Mesendoderm (in vitro differentiated cells): ENCODE results near the gene MCL1.
A peak's percentile ranks its signal among the peaks of the same experiment; 100 is the strongest.

Experiments used
- DNase-seq: peaks from one replicate; pipeline ENCODE4 v3.0.0; 2013
- H2AK5ac ChIP-seq: 2 replicates; pipeline ENCODE4 v1.6.1; 2013; ENCODE audit warnings: low read length, inconsistent platforms
- H2BK120ac ChIP-seq: 2 replicates; pipeline ENCODE4 v1.6.1; 2013; ENCODE audit warnings: low read depth, mild to moderate bottlenecking, low read length, moderate library complexity, mixed read lengths
- H2BK15ac ChIP-seq: replicated peaks from 2 replicates; pipeline ENCODE4 v1.6.1; 2013; ENCODE audit warnings: low read depth, mild to moderate bottlenecking, moderate library complexity
- H2BK5ac ChIP-seq: 2 replicates; pipeline ENCODE4 v1.6.1; 2013; ENCODE audit warnings: low read length, inconsistent platforms
- H3K18ac ChIP-seq: 2 replicates; pipeline ENCODE4 v1.6.1; 2013; ENCODE audit warnings: mild to moderate bottlenecking, low read length, mixed read lengths
- H3K23ac ChIP-seq: one replicate; pipeline ENCODE4 v1.6.1; 2013; ENCODE audit warnings: low read length
- H3K27ac ChIP-seq: 2 replicates; pipeline ENCODE4 v1.5.1; 2013; ENCODE audit warnings: low read depth, mild to moderate bottlenecking, inconsistent platforms, low read length, moderate library complexity
- H3K27me3 ChIP-seq: 2 replicates; pipeline ENCODE4 v1.6.1; 2013; ENCODE audit warnings: low read length, control low read depth, mild to moderate bottlenecking, inconsistent platforms; ENCODE audit not compliant: insufficient read depth, poor library complexity
- H3K36me3 ChIP-seq: 2 replicates; pipeline ENCODE4 v1.6.1; 2013; ENCODE audit warnings: low read length, inconsistent platforms; ENCODE audit not compliant: control insufficient read depth, insufficient read depth
- H3K4ac ChIP-seq: one replicate; pipeline ENCODE4 v1.6.1; 2013; ENCODE audit warnings: low read depth, mild to moderate bottlenecking, low read length, moderate library complexity
- H3K4me1 ChIP-seq: 2 replicates; pipeline ENCODE4 v1.6.1; 2013; ENCODE audit warnings: low read depth, low read length, inconsistent platforms; ENCODE audit not compliant: control insufficient read depth
- H3K4me2 ChIP-seq: 2 replicates; pipeline ENCODE4 v1.6.1; 2013; ENCODE audit warnings: low read length
- H3K4me3 ChIP-seq: 2 replicates; pipeline ENCODE4 v1.5.1; 2013; ENCODE audit warnings: mild to moderate bottlenecking, low read length
- H3K56ac ChIP-seq: one replicate; pipeline ENCODE4 v1.6.1; 2013; ENCODE audit warnings: low read length
- H3K79me1 ChIP-seq: 2 replicates; pipeline ENCODE4 v1.6.1; 2013; ENCODE audit warnings: low read length, inconsistent platforms
- H3K79me2 ChIP-seq: 2 replicates; pipeline ENCODE4 v1.6.1; 2013; ENCODE audit warnings: mild to moderate bottlenecking, low read length; ENCODE audit not compliant: control insufficient read depth, insufficient read depth
- H3K9ac ChIP-seq: 2 replicates; pipeline ENCODE4 v1.6.1; 2013; ENCODE audit warnings: low read length, inconsistent platforms
- H4K5ac ChIP-seq: one replicate; pipeline ENCODE4 v1.6.1; 2013; ENCODE audit warnings: low read length
- H4K8ac ChIP-seq: one replicate; pipeline ENCODE4 v1.6.1; 2013; ENCODE audit warnings: low read depth, mild to moderate bottlenecking, control low read depth, low read length, moderate library complexity
- WGBS: extraction: QIAGEN DNeasy Blood & Tissue Kit; methylation state at CpG from one replicate; pipeline ENCODE4 v1.1.7; 2013; ENCODE audit warnings: low lambda C conversion rate, missing lambda C conversion rate; ENCODE audit not compliant: insufficient coverage; ENCODE audit errors: extremely low coverage; 5-methylcytosine and 5-hydroxymethylcytosine counted together

The MCL1 gene

DNA sequence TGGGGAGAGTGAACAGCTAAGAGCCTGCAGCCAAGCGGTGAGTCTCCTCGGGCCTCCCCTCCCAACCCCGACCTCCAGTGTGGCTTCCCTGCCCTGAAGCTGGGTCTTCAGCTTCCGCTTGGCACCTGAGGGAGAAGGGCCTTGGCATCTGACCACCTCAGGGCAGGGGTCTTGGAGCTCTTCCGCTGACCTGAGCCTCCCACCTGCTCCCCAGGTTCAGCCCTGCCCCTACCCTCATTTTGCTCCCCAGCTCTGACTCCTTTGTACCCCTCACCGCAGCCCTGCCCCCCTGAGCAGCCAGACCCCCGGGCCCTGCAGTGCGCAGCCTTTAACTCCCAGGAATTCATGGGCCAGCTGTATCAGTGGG, 25.3 kb downstream of the MCL1 start:
- Histone ChIP-seq H4K8ac (no peak overlapping the region), H3K36me3 (no peaks in the 10 kb centered on the region), H3K56ac (no peak overlapping the region), H2BK120ac (no peak overlapping the region), H3K27ac (no peak overlapping the region), H3K23ac (no peak overlapping the region), H3K18ac (no peak overlapping the region), H3K4me2 (no peak overlapping the region), H3K4me1 (no peaks in the 10 kb centered on the region), H3K79me2 (no peaks in the 10 kb centered on the region), H3K27me3 (no peaks in the 10 kb centered on the region), H3K4me3 (no peak overlapping the region), H3K4ac (no peak overlapping the region), H2BK5ac (no peak overlapping the region), H2AK5ac (no peak overlapping the region), H2BK15ac (no peak overlapping the region), H4K5ac (no peak overlapping the region), H3K79me1 (no peaks in the 10 kb centered on the region), H3K9ac (no peak overlapping the region)
- DNase-seq: no peak
- no CpG with 5 or more reads among the region's 8 CpGs for WGBS

DNA sequence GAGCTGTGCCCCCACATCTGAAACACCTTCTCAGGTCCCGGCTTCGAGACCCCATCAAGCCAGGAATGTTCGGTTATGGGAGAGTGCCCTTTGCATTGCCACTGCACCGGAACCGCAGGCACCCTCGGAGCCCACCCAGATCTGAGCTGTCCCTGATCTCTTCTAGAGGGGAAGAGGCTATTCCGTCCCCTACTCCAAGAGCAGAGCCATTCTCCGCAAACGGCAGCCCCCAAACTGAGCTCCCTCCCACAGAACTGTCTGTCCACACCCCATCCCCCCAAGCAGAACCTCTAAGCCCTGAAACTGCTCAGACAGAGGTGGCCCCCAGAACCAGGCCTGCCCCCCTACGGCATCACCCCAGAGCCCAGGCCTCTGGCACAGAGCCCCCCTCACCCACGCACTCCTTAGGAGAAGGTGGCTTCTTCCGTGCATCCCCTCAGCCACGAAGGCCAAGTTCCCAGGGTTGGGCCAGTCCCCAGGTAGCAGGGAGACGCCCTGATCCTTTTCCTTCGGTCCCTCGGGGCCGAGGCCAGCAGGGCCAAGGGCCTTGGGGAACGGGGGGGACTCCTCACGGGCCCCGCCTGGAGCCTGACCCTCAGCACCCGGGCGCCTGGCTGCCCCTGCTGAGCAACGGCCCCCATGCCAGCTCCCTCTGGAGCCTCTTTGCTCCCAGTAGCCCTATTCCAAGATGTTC, 25.9 kb downstream of the MCL1 start:
- no peak overlapping the region for H3K4ac ChIP-seq
- peak overlapping the region; percentile 15 for H3K56ac ChIP-seq
- no peaks in the 10 kb centered on the region for H3K4me1 ChIP-seq
- DNase-seq: no peak
- no peak overlapping the region for H2BK15ac ChIP-seq
- H4K5ac ChIP-seq: no peak overlapping the region
- no peaks in the 10 kb centered on the region for H3K79me2 ChIP-seq
- H3K27ac ChIP-seq: no peak overlapping the region
- no peak overlapping the region for H4K8ac ChIP-seq
- H3K27me3 ChIP-seq: no peaks in the 10 kb centered on the region
- no peaks in the 10 kb centered on the region for H3K36me3 ChIP-seq
- no CpG with 5 or more reads among the region's 23 CpGs for WGBS
- no peak overlapping the region for H3K18ac ChIP-seq
- no peak overlapping the region for H3K9ac ChIP-seq
- H3K79me1 ChIP-seq: no peaks in the 10 kb centered on the region
- H2BK5ac ChIP-seq: no peak overlapping the region
- H3K23ac ChIP-seq: no peak overlapping the region
- no peak overlapping the region for H3K4me3 ChIP-seq
- no peak overlapping the region for H2BK120ac ChIP-seq
- no peak overlapping the region for H3K4me2 ChIP-seq
- H2AK5ac ChIP-seq: no peak overlapping the region

DNA sequence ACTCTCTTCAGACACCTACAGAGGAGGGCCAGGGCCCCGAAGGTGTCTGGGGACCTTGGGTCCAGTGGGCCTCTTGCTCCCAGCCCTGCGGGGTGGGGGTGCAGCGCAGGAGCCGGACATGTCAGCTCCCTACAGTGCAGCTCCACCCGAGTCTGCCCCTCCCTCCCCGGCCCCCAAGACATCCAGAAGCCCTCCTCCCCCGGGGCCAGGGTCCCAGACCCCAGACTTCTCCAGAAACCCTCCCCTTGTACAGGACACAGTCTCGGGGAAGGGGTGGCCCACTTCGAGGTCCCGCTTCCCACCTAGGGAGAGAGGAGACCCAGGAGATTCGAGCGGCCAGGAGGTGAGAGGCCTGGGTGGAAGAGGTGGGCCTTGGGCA, 26.5 kb downstream of the MCL1 start:
- Histone ChIP-seq H3K36me3 (no peaks in the 10 kb centered on the region), H3K18ac (no peak overlapping the region), H3K4me3 (no peak overlapping the region), H3K23ac (no peak overlapping the region), H3K9ac (no peak overlapping the region), H3K27me3 (no peaks in the 10 kb centered on the region), H4K5ac (no peak overlapping the region), H3K4me2 (no peak overlapping the region), H3K27ac (no peak overlapping the region), H2AK5ac (no peak overlapping the region), H2BK120ac (no peak overlapping the region), H3K79me1 (no peaks in the 10 kb centered on the region), H3K4me1 (no peaks in the 10 kb centered on the region), H3K4ac (no peak overlapping the region), H2BK5ac (no peak overlapping the region), H3K56ac (peak overlapping the region; percentile 15), H2BK15ac (no peak overlapping the region), H4K8ac (no peak overlapping the region), H3K79me2 (no peaks in the 10 kb centered on the region)
- DNase-seq: no peak
- WGBS: no CpG with 5 or more reads among the region's 12 CpGs

DNA sequence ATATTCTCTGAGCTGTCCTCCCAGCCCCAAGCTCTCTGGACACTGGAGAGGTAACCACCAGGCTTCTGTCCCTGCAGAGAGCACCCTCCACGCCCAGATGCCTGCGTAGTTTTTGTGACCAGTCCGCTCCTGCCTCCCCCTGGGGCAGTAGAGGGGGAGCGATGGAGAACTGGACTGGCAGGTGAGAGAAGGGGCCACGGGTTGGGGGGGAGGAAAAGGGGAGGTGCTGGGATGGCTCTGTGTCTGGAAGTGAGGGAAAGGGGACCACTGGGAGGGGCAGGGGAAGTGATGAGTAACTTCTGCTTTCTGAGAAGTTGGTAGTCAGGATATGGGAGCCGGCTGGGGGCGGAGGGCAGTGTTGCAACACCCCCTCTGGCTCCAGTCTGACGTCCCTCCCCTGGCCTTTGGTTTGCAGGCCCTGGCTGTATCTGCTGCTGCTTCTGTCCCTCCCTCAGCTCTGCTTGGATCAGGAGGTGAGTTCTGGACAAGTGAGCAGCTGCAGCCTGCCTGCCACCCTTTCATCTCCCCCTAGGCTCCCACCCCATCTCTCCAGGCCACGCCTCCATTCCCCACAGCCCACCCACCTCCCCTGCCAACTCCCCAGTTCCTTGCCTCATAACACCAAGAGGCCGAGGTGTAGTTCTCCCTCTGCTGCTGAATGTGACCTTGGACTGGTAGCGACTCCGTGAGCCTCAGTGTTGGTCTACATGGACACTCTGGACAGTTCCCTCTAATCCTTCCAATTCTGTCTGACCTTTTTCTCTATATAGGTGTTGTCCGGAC, 27.1 kb downstream of the MCL1 start:
- H3K4me3 ChIP-seq: no peak overlapping the region
- H3K27ac ChIP-seq: no peak overlapping the region
- no peaks in the 10 kb centered on the region for H3K79me1 ChIP-seq
- no CpG with 5 or more reads among the region's 13 CpGs for WGBS
- no peak overlapping the region for H3K4ac ChIP-seq
- H2BK15ac ChIP-seq: no peak overlapping the region
- peak overlapping the region; percentile 6 for H3K56ac ChIP-seq
- DNase-seq: peak; percentile 77
- no peaks in the 10 kb centered on the region for H3K79me2 ChIP-seq
- no peak overlapping the region for H3K4me2 ChIP-seq
- H4K5ac ChIP-seq: no peak overlapping the region
- no peak overlapping the region for H3K18ac ChIP-seq
- no peaks in the 10 kb centered on the region for H3K27me3 ChIP-seq
- no peaks in the 10 kb centered on the region for H3K4me1 ChIP-seq
- H3K36me3 ChIP-seq: no peaks in the 10 kb centered on the region
- no peak overlapping the region for H3K9ac ChIP-seq
- H2BK120ac ChIP-seq: no peak overlapping the region
- no peak overlapping the region for H2BK5ac ChIP-seq
- no peak overlapping the region for H3K23ac ChIP-seq
- H4K8ac ChIP-seq: no peak overlapping the region
- no peak overlapping the region for H2AK5ac ChIP-seq

DNA sequence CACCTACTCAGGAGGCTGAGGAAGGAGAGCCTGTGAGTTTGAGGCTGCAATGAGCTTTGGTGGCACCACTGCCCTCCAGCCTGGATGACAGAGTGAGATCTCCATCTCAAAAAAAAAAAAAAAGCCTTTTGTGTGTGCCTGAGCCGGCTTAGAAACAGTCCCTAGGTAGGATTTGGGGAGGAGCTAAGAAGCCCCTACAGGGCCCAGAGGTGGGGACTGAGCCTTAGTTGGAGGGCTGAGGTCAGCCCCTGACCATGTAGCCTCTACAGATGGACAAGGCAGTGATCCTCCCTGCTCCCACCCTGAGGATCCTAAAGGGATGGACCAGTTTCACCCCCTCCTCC, 27.7 kb downstream of the MCL1 start:
- no peak overlapping the region for H2AK5ac ChIP-seq

More for the DNA sequence above, 27.7 kb downstream of the MCL1 start:
- no peak overlapping the region for H3K23ac ChIP-seq
- no peak for DNase-seq
- no peak overlapping the region for H3K4me3 ChIP-seq
- H3K18ac ChIP-seq: no peak overlapping the region
- H2BK120ac ChIP-seq: no peak overlapping the region
- H4K8ac ChIP-seq: no peak overlapping the region
- no peak overlapping the region for H2BK5ac ChIP-seq
- no peak overlapping the region for H3K9ac ChIP-seq
- H3K4me1 ChIP-seq: no peaks in the 10 kb centered on the region
- H3K79me2 ChIP-seq: no peaks in the 10 kb centered on the region
- no peak overlapping the region for H3K4me2 ChIP-seq
- no peak overlapping the region for H3K27ac ChIP-seq
- H2BK15ac ChIP-seq: no peak overlapping the region
- no peaks in the 10 kb centered on the region for H3K27me3 ChIP-seq
- no peak overlapping the region for H3K4ac ChIP-seq
- no peaks in the 10 kb centered on the region for H3K36me3 ChIP-seq
- WGBS: no CpG with 5 or more reads among the region's 1 CpG
- H3K79me1 ChIP-seq: no peaks in the 10 kb centered on the region
- no peak overlapping the region for H4K5ac ChIP-seq
- no peak overlapping the region for H3K56ac ChIP-seq
